NK-92 (cell line): ENCODE data around the gene FLYWCH2.
A peak's percentile ranks its signal among the peaks of the same experiment; 100 is the strongest.

Source experiments
- DNase-seq: peaks from one replicate; lab custom pipeline; 2025; ENCODE audit not compliant: unreplicated experiment; lab: John Stamatoyannopoulos, UW

FLYWCH2 gene

DNA sequence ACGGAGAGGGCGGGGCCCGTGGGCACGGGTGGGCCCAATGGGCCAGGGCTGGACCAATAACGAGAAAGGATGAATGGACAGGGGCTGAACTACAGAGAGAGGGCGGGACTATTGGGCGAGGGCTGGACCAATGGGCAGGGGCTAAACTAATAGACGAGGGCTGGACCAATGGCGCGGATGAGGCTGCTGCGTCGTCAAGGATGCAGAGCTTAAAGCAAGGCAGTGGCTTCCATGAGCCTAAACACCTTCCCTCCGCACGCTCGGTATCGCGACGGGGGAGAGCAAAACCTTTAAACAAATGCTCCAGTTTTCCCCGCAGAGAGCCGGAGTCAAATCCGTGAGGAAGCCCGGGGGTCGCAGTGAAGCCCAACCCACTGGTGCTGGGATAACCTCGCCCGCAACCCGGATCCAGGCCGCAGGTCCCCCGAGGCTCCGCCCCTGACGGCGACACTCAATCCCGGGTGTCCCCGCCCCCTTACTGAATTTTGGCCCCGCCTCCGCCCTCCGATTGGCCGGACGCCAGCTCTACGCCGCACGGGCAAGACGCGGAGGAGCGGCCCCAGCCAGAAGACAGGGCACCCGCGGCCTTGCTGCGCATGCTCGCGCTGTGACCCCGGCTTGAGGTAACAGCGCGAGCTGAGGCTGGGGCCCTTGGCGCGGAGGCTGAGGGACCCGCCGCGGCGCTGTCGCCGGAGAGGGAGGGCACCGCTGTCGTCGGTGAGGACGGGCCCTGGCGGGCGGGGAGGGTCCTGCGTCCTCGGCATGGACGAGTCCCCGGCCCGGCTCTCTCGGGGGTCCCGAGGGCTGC is at the start of gene FLYWCH2:
TSS of gene FLYWCH2 (plus strand) at position 566 of the 808 bp plus-strand sequence. CDS start 13,235 bp downstream, outside the sequence.
- DNase-seq, result peak; percentile 88

GRCh38 chr16:2833776-2834175 is 49.2 kb upstream of the FLYWCH2 start:
- DNase-seq, result no peak

DNA sequence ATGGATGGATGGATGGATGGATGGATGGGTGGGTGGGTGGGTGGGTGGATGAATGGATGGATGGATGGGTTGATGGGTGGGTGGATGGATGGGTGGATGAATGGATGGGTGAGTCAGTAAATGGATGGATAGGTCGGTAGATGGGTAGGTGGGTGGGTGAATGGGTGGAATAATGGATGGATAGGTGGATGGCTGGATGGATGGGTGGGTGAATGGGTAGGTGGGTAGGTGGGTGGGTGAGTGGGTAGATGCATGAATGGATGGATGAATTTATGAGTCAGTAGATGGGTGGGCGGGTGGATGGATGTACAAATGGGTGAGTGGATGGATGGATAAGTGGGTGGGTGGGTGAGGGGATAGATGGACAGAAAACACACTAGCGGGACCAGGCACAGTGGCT is 48.0 kb upstream of the FLYWCH2 start:
- no peak for DNase-seq

DNA sequence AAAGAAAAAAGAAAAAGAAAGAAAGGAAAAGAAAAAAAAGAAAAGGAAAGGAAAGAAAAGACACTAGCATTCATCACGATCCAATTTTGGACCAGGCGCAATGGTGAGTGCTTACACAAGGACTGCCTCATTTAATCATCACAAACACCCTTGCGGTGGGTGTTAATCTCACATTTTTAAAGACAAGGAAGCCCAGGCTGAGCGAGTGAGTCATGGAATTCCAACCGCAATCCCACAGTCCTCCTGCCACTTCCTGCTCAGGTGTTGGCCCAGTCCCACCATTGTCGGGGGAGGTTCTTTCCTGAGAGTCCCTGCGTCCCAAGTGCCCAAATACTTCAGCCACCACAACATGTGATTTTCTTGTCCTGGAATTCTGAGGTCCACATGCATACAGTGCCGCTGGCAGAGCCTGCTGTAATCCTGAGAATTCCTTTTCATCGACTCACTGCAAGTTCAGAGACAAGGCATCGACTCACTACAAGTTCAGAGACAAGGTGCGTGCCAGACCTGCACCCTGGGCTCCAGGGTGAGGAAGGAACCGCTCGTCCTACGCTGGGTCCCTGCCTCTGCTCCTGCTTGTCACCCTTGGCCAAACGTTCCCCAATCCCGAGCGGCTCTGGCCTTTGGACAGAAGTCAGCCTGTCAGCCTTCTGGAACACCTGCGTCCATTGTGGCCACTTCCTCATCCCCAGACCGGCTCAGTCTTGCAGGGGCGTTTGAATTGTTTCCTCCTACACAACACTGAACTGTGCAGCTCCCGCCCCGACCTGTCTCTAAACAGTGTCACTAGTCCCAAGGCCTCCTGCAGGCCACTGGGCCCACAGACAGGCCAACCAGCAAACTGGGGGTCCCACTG is 47.1 kb upstream of the FLYWCH2 start:
- DNase-seq, result no peak

- DNase-seq, result no peak
Observed at GRCh38 chr16:2836646-2837508, 46.1 kb upstream of the FLYWCH2 start.

DNA sequence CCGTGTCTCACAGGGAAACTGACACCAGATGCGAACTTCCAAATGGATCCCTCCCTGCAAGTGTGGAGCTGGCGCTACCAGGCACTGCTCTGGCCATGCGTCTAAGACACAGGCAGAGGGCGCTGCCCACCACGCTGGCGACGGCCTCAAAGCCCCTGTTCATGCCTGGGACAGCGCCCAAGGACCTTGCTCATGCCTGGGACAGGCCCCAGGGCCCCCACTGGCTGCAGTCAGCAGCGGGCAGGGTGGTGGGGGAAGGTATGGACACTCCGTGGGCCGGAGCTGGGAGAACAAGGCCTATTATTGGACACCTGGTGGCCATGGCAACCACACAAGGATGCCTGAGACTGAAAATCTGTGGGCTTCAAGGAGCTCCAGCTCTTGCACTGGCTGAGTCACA is 44.1 kb upstream of the FLYWCH2 start:
- no peak for DNase-seq

- no peak for DNase-seq
Observed at GRCh38 chr16:2839650-2840450, 43.2 kb upstream of the FLYWCH2 start.

- no peak for DNase-seq
Observed at GRCh38 chr16:2840914-2841313, 42.1 kb upstream of the FLYWCH2 start.

- no peak for DNase-seq
Observed at GRCh38 chr16:2841606-2842339, 41.2 kb upstream of the FLYWCH2 start.

DNA sequence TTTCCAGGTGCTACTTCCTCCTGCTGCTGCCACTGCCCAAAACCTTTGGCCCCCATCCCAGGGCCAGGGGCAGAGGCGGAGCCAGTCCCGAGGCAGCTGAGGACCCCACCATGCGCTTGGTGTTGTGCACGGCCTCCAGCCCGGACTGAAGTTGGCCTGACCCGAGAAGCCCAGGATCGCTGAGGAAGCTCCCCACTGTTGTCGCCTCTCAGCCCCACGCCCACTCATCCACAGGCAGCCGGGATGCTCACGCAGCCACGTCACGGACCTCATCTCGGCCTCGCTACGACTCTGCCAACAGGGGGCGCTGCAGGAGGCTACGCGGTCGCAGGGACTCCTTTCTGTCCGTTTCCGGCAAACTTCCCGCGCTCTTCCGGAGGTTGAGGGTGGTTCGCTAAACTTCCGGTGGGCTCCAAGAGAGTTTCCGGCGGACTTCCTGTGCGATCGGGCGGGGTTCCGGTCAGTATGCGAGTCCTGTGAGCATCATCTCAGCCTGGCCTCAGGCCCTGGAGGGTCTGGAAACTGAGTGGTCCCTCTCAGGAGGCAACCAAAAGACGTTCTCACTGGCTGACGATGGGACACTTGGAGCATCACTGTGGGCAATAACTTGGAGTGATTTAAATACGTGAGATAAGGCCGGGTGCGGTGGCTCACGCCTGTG is 40.5 kb upstream of the FLYWCH2 start:
- no peak for DNase-seq

DNA sequence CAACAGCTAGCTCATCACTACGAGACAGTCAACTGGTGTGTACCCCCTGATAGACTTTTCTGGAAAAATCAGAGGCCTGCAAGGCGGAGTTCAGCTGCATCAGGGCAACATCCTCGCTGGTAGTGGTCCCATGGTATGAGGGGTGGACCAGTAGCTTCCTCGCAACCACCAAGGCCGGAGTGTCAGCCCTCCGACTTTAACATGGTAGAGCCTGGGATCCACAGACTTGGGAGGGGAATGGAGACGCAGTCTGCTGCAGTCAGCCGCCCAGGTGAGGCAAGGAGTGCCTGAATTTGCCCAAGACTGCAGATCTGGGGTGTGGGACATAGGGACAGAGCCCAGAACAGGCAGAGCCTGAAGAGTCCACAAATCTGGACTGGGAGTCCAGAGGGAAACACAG is 39.5 kb upstream of the FLYWCH2 start:
- no peak for DNase-seq

DNA sequence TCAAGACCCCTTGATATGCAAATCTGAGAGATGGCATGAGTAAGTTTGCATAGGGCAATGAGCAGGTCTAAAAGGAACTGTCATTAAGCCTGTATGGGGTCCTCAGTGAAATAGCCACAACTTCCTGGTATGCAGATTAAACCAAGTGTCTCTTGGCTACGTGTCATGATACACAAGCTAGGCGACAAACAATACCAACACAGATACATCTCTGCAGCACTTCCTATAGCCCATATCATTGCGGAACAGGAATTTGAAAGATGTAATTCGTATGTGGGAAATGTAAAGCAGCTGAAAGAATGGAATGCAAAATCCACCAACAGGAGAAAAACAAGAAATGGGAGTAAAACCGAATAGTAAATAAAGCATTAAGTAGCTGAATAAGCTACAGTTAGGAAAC is 37.9 kb upstream of the FLYWCH2 start:
- DNase-seq, result no peak

DNA sequence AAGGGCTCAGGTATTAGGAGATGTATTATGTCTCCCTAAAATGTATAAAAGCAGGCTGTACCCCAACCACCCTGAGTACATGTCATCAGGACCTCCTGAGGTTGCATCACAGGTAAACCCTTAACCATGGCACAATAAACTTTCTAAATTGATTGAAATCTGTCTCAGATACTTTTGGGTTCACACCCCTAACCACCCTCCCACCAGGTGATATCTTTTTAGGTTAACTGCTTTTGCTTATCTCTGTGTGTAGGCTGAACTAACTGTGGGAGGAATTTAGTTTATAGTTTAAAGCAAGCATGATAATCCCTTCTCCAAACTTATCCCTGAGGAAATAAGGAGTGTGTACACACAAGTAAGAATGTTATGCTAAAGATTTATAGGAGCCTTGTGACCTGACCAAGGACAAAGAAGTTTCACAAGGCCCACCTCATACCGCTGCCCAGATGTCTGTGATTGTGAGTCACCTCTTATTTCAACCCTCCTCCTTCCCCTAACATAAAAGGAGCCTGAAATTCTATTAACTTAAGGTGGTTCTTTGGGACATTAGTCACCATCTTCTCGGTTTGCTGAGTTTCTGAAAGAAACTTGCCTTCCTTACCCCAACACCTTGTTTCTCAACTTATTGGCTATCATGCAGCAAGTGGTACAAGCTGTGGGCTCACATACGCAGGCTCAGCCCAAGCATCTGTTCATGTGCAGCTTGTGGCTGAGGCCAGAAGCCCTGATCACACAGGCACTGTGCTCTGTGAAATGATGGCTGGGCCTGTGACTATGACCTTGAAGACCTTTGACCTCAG is 36.3 kb upstream of the FLYWCH2 start:
- no peak for DNase-seq

DNA sequence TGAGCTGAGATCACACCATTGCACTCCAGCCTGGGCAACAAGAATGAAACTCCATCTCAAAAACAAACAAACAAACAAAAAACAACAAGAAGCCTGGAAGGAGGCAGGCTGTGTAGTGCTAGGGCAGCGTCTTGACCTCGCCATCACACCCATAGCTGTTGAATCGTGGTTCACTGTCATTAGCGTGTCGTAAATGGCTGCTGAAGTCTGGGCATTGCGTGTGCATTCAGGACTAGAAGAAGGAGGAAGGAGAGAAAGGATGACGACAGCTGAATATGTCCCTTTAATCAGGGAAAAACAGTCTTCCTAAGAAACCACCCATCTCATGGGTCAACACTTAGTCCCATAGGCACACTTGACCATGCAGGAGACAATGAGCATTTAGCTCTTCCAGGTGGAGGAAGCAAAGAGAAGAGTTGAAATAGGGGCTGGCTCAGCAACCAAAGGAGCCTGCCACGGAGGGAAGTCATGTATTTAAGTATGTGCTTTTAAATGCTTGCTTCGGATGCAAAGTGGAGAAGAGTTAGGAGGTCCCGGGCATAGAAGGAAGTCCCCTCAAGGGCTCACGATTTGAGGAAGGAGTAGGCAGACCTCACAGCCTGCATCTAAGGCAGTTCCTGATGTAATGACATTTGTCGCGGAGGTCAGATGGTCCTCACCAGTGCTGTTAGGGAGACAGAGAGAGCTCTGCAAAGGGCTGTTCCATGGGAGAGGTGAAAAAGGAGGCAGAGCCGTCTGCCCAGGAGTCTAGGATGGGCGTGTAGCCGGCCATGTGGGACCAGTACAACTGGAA is 33.9 kb upstream of the FLYWCH2 start:
- no peak for DNase-seq

DNA sequence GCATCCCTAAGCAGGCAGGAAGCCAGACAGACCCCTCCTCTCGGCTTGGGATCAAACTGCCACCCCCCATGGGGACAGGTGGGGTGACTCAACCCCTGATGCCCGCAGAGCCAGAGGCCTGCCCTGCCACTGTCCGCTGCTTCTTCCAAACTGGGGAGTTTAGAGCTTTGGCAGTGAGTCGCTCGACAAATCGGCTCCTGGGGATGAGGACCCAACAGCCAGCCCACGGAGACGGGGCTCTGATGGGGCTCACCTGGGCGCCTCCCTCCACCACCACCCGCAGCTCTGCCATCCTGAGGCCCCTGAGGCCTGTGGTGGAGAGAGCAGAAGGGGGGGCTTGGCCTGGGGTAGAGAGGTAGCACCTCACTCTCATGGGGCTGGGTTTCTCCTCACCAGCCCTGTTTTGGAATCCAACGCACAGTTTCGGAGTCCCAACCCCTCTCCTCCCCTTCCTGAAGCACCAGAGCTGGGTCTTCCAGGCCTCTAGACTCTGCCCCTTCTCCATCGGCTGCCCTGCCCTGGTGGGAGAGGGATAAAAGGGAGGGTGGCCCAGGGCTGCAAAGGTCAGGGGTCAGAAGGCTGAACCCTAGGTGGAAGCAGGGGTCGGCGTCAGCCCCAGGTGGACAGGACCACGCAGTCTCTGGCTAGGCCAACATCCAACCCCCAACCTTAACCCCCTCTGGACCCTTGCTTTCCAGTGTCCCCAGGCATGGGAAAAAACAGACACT is 30.8 kb upstream of the FLYWCH2 start:
- no peak for DNase-seq

DNA sequence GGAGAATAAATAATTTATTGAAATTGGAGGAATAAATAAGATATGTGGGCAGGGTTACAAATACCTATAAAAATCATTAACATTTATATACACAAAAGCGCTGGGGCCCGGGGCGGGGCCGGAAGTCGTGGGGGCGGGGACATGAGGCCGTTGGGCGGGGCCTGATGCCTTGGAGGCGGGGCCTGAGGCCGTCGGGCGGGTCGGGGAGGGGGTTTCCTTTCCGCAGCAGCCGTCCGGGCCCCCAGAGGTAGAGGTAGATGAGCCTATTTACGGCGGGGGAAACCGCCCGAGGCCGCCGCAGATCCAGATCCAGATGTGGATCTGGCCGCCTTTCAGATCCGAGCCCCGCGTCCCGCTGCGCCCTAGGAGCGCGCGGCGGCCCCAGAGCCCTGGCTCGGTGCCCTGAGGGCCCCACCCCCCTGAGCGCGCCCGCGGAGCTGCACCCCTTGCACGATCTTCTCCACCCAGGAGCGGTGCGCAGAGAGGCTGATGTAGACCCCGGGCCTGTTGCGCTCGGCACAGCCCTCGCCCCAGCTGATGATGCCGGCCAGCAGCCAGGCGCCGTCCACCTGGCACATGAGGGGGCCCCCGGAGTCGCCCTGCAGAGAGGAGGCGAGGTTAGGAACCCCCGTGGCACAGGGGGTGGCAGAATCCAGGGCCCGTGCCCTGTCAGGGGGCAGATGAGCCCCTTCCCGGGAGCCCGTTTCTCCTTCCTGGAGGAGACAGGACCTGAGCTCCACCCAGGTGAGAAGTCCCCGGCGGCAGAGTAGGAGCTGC is 30.1 kb upstream of the FLYWCH2 start:
- no peak for DNase-seq
